Upper lobe of left lung (tissue), 4 donors: ENCODE results near the gene ATXN1.

ENCODE experiments used
- POLR2AphosphoS5 ChIP-seq, 2 donors: sonication (generic); formaldehyde crosslinking; IDR thresholded peaks; one replicate each; pipeline ENCODE4 v1.5.1; 2017; ENCODE audit warnings: antibody characterized with exemption in 2 of 2
- TF ChIP-seq, protein P1 (sequence below), 6 experiments: fragments of 450-650 bp in 4 of 6; fragments of 200-600 bp in 2 of 6; sonication (generic) in 2 of 6; IDR thresholded peaks; one replicate each; pipeline ENCODE4 v1.5.1; 2016 to 2019; ENCODE audit warnings: antibody characterized with exemption in 6 of 6

DNA sequence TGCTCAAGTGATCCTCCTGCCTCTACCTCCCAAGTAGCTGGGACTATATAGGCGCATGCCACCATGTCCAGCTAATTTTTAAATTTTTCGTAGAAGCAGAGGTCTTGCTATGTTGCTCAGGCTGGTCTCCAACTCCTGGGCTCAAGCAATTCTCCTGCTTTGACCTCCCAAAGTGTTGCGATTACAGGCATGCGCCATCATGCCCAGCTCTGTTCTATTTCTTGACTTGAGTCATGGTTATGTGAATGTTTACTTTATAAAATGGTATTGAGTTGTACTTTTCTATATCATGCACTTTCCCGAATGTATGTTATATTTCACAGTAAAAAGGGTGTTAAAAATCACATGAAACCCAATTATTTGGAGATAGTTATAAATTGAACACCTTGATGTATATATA, 17.3 kb upstream of the ATXN1 start:
- TF ChIP-seq POLR2AphosphoS5 (IDR thresholded peaks at IDR 0.05), result no peak
- TF ChIP-seq, protein P1, sequence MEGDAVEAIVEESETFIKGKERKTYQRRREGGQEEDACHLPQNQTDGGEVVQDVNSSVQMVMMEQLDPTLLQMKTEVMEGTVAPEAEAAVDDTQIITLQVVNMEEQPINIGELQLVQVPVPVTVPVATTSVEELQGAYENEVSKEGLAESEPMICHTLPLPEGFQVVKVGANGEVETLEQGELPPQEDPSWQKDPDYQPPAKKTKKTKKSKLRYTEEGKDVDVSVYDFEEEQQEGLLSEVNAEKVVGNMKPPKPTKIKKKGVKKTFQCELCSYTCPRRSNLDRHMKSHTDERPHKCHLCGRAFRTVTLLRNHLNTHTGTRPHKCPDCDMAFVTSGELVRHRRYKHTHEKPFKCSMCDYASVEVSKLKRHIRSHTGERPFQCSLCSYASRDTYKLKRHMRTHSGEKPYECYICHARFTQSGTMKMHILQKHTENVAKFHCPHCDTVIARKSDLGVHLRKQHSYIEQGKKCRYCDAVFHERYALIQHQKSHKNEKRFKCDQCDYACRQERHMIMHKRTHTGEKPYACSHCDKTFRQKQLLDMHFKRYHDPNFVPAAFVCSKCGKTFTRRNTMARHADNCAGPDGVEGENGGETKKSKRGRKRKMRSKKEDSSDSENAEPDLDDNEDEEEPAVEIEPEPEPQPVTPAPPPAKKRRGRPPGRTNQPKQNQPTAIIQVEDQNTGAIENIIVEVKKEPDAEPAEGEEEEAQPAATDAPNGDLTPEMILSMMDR (IDR thresholded peaks at IDR 0.05), result no peak
